ENCODE results near the gene EXOC3L4. TPM values are rescaled to one million over a fixed set of nuclear protein-coding genes. Genes with fewer than 3 reads are reported as not detected.

EXOC3L4 gene
- total and polyA plus RNA-seq, 2 experiments from 2014 or later = not detected

DNA sequence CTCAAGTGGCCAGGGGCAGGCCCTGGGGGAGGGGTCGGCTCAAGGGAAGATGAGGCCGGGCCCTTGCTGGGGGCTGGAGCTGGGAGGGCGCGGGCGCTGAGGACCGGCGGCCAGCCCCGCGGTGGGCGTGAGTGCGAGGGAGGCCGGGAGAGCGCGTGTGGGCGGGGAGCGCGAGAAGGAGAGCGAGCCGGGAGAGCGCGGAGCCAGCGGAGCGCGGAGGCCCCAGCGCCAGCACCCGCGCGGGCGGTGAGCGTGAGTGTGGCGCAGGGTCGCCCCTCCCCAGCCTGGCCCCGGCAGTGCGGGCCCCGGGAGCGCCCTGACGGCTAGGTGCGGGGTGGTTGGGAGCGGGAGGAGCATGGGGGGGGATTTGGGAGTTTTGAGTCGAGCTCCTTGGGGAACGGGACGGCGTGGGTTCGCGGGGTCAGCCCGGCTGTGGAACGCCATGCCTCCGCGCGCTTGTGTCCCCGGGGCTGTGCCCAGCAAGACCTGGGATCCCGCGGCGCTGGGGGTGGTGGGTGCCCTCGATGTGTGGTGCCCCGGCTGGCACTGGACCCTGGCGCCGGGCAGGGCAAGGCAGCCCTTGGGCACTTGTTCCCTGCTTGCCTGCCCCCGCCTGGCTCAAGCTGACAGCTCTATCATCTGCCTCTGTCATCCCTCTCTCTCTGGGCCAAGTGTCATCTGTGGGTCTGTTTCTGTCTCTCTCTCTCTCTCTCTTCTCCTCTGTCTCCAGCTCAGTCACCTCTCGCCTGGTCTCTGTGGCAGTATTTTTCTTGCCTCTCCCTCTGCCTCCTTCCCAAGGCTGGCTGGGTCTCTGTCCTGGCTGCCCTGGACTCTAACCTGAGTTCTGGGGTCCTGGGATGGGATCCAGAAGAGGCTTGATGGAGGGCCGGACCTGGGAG, 10.3 kb upstream of the EXOC3L4 start, which contains the start of gene LBHD2:
LBHD2 (plus strand) TSS at position 190 of the 899 bp plus-strand sequence. CDS start 1,803 bp downstream, outside the sequence.
- Histone ChIP-seq H2AFZ (no peak within 1 kb of the TSS), H3K9ac (no peak within 1 kb of the TSS), H3K79me2 (ENCODE audit: insufficient read depth) (no peaks in the 10 kb centered on the region), H3K27me3 (replicated peaks; ENCODE audit: insufficient read depth) (peaks cover 6% of the 10 kb centered on the region; the same call in 1 of the 2 replicates), H3K36me3 (ENCODE audit: low read depth) (no peaks in the 10 kb centered on the region), H3K4me3 (no peak within 1 kb of the TSS), H4K20me1 (ENCODE audit: insufficient read depth) (no peaks in the 10 kb centered on the region), H3F3A (ENCODE audit: insufficient read depth) (no peaks in the 10 kb centered on the region), H3K9me3 (ENCODE audit: low read depth) (no peaks in the 10 kb centered on the region), H3K27ac (no peak within 1 kb of the TSS), H3K9me2 (ENCODE audit: insufficient read depth) (no peaks in the 10 kb centered on the region), H3K4me1 (ENCODE audit: insufficient read depth) (no peaks in the 10 kb centered on the region), H3K4me2 (ENCODE audit: unreplicated experiment) (peak within 1 kb of the TSS; percentile 48)
- in situ Hi-C loops (cut with MboI) = loop anchor here (10.0 kb wide), 1 partner anchor 201 kb away; no protein-coding TSS in a partner anchor
- DNase-seq = peak; percentile 56
- WGBS, 2 experiments (ENCODE audit: low coverage in 1 of 2, low lambda C conversion rate in 2 of 2, missing lambda C conversion rate in 2 of 2) = 12 to 16% methylated on average over 43 to 53 of the region's 61 CpGs
- no peak for TF ChIP-seq EZH2 (IDR thresholded peaks at IDR 0.05; ENCODE audit: insufficient read depth, poor library complexity, severe bottlenecking)

DNA sequence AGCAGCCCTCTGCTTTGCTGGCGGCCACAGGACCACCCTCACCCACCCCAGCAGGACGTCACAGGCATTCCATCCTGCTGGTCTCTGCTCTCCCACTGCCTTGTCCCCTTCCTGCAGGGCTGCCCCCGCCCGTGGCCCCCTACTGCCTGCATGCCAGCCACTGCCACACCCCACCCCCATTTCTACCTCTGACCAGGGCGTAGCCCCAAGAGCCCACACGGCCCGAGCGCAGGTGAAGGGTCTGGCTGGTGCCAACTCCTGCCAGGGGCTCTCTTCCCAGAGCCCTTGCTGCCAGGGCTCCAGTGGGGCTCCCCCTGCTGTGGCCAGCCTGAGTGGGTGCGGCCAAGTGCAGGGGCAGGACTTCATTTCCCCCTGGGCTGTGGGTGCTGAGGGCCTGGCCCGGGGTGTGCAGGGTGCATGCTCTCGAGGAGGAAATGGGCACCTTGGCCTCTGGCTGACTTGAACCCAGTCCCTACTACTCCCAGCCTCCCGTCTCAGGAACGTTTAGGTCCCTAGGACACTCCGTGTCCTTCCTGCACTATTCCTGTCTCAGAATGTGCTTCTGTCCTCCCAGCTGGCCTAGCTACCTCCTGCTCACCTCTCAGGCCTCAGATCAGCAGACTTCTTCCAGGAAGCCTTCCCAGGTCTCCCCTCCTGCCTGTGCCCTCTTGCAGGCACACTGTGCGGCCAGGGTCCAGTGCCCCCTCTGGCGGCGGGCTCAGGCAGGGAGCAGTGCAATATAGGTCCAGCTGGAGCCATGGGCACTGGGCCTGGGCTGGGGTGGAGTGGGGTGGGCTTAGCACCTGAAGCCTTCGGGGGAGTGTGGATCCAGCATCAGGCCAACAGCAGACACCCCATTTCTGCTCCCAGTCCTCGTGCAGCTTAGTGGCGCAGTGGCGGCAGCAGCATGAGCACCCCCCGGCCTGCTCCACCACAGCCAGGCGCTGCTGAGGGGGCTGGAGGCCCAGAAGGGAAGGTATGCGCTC, 9.1 kb upstream of the EXOC3L4 start:
- H3K9me2 ChIP-seq (ENCODE audit: insufficient read depth) = no peaks in the 10 kb centered on the region
- H3K4me2 ChIP-seq (ENCODE audit: unreplicated experiment) = no peak overlapping the region
- H3K79me2 ChIP-seq (ENCODE audit: insufficient read depth) = no peaks in the 10 kb centered on the region
- no peaks in the 10 kb centered on the region for H4K20me1 ChIP-seq (ENCODE audit: insufficient read depth)
- peaks cover 6% of the 10 kb centered on the region; the same call in 1 of the 2 replicates for H3K27me3 ChIP-seq (replicated peaks; ENCODE audit: insufficient read depth)
- no peak overlapping the region for H3K4me3 ChIP-seq
- no peak overlapping the region for H3K27ac ChIP-seq
- TF ChIP-seq EZH2phosphoT487 (IDR thresholded peaks at IDR 0.05; ENCODE audit: insufficient read depth, low read depth) (no peak), EZH2 (IDR thresholded peaks at IDR 0.05; ENCODE audit: insufficient read depth, poor library complexity, severe bottlenecking) (no peak)
- H3K4me1 ChIP-seq (ENCODE audit: insufficient read depth) = no peaks in the 10 kb centered on the region
- H2AFZ ChIP-seq = no peak overlapping the region
- in situ Hi-C loops (cut with MboI) = loop anchor here (10.0 kb wide), 1 partner anchor 199 kb away; no protein-coding TSS in a partner anchor
- H3K36me3 ChIP-seq (ENCODE audit: low read depth) = no peaks in the 10 kb centered on the region
- no peaks in the 10 kb centered on the region for H3K9me3 ChIP-seq (ENCODE audit: low read depth)
- peak; percentile 30 for DNase-seq
- H3K9ac ChIP-seq = no peak overlapping the region
- no peaks in the 10 kb centered on the region for H3F3A ChIP-seq (ENCODE audit: insufficient read depth)
- WGBS, 2 experiments (ENCODE audit: low coverage in 1 of 2, low lambda C conversion rate in 2 of 2, missing lambda C conversion rate in 2 of 2) = 54 to 60% methylated on average over 21 to 24 of the region's 24 CpGs

DNA sequence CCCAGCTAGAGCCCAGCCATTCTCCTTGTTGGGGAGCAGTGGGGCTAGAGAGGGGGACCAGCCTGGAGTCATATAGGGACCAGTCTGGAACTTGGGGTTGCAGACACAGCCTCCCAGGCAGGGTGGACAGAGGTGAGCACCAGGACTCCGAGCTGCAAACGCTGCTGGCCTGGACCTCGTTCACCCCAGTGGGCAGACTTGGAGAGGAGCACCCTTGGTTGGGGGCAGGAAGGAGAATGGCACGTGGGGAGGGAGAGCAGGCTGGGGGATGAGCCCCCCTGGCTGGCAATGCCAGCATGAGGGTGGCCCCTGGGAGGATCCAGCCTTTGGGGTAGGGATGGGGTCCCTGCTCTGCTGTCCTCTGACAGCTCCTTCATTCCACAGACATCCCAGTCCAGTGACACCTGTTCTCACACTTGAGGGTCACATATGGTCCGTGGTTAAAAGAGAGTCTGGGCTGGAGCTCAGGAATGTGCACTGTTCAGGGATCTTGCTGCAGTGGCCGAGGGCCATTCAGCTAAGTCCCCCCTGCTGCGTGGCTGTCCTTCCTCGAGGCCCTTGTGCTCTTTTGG, 7.7 kb upstream of the EXOC3L4 start:
- no peaks in the 10 kb centered on the region for H3K79me2 ChIP-seq (ENCODE audit: insufficient read depth)
- whole genome bisulfite sequencing, 2 experiments (ENCODE audit: low coverage in 1 of 2, low lambda C conversion rate in 2 of 2, missing lambda C conversion rate in 2 of 2) = 61 to 68% methylated on average over 8 of the region's 8 CpGs
- H2AFZ ChIP-seq = no peak overlapping the region
- no peaks in the 10 kb centered on the region for H3K4me1 ChIP-seq (ENCODE audit: insufficient read depth)
- no peak overlapping the region for H3K27ac ChIP-seq
- H4K20me1 ChIP-seq (ENCODE audit: insufficient read depth) = no peaks in the 10 kb centered on the region
- no peaks in the 10 kb centered on the region for H3K9me2 ChIP-seq (ENCODE audit: insufficient read depth)
- H3K9me3 ChIP-seq (ENCODE audit: low read depth) = no peaks in the 10 kb centered on the region
- H3K27me3 ChIP-seq (replicated peaks; ENCODE audit: insufficient read depth) = peaks cover 6% of the 10 kb centered on the region; the same call in 1 of the 2 replicates
- no peak for TF ChIP-seq EZH2phosphoT487 (IDR thresholded peaks at IDR 0.05; ENCODE audit: insufficient read depth, low read depth)
- H3K4me3 ChIP-seq = no peak overlapping the region
- H3K36me3 ChIP-seq (ENCODE audit: low read depth) = no peaks in the 10 kb centered on the region
- H3K4me2 ChIP-seq (ENCODE audit: unreplicated experiment) = no peak overlapping the region
- no peak for DNase-seq
- in situ Hi-C loops (cut with MboI) = loop anchor here (10.0 kb wide), 1 partner anchor 198 kb away; no protein-coding TSS in a partner anchor
- H3F3A ChIP-seq (ENCODE audit: insufficient read depth) = no peaks in the 10 kb centered on the region
- no peak overlapping the region for H3K9ac ChIP-seq

All from GM23248 (cell line).